IMR-90 (cell line): Measurements from ENCODE around the gene ATP5PD. TPM values are rescaled to one million over a fixed set of nuclear protein-coding genes. Genes with fewer than 3 reads are reported as not detected.

Experiments
- ATAC-seq: fragments of 200-7000 bp; cut with Tn5 transposase; 2 replicates; pipeline ENCODE4 v1.9.1; 2020; ENCODE audit warnings: low read depth, mild to moderate bottlenecking, moderate library complexity
- BruUV-seq: library from RNA; stranded (reverse); fragments of 400-500 nt; replicated peaks from 2 replicates; lab custom pipeline; 2021; lab: Mats Ljungman, UMichigan
- CTCF ChIA-PET: fragments of 300-600 bp; formaldehyde crosslinking; extraction: SDS; loops from one replicate; lab custom pipeline; 2021; ENCODE audit warnings: antibody characterized with exemption; lab: Yijun Ruan, JAX
- POLR2A ChIA-PET: fragments of 300-600 bp; sonication (Branson Sonifier 250); formaldehyde crosslinking; loops from one replicate; lab custom pipeline; 2022; ENCODE audit warnings: antibody characterized with exemption; ENCODE audit not compliant: unreplicated experiment; lab: Charles Lee
- DNase-seq: peaks from one replicate; pipeline ENCODE4 v3.0.0; 2013
- H2AFZ ChIP-seq: replicated peaks from 2 replicates; pipeline ENCODE3; 2013; ENCODE audit warnings: low read length, mild to moderate bottlenecking; ENCODE audit not compliant: poor library complexity
- H2AK5ac ChIP-seq: 2 replicates; pipeline ENCODE4 v1.6.1; 2013; ENCODE audit warnings: low read depth, low read length, inconsistent platforms
- H2AK9ac ChIP-seq: replicated peaks from 2 replicates; pipeline ENCODE3; 2013; ENCODE audit warnings: mild to moderate bottlenecking, low read depth, low read length, moderate library complexity; ENCODE audit not compliant: poor library complexity
- H2BK120ac ChIP-seq: 2 replicates; pipeline ENCODE4 v1.6.1; 2013; ENCODE audit warnings: low read depth, low read length, inconsistent platforms
- H2BK15ac ChIP-seq: 3 replicates; pipeline ENCODE4 v1.6.1; 2013; ENCODE audit warnings: low read depth, low read length, inconsistent platforms
- H2BK20ac ChIP-seq: 2 replicates; pipeline ENCODE4 v1.6.1; 2013; ENCODE audit warnings: low read depth, mild to moderate bottlenecking, inconsistent platforms, low read length, moderate library complexity
- H2BK5ac ChIP-seq: 2 replicates; pipeline ENCODE4 v1.6.1; 2013; ENCODE audit warnings: mild to moderate bottlenecking, low read depth, low read length, inconsistent platforms; ENCODE audit not compliant: poor library complexity, severe bottlenecking
- H3K14ac ChIP-seq: replicated peaks from 2 replicates; pipeline ENCODE4 v1.6.1; 2013; ENCODE audit warnings: low read depth, low read length, inconsistent platforms
- H3K18ac ChIP-seq: 2 replicates; pipeline ENCODE4 v1.6.1; 2013; ENCODE audit warnings: low read depth, low read length, control low read depth
- H3K23ac ChIP-seq: 2 replicates; pipeline ENCODE4 v1.6.1; 2013; ENCODE audit warnings: low read depth, low read length, inconsistent platforms
- H3K27ac ChIP-seq: 2 replicates; pipeline ENCODE4 v1.5.1; 2013; ENCODE audit warnings: mild to moderate bottlenecking, control low read depth, low read length; ENCODE audit not compliant: insufficient read depth
- H3K27me3 ChIP-seq: 2 replicates; pipeline ENCODE4 v1.6.1; 2013; ENCODE audit warnings: low read length; ENCODE audit not compliant: control insufficient read depth, insufficient read depth
- H3K36me3 ChIP-seq: 2 replicates; pipeline ENCODE4 v1.6.1; 2013; ENCODE audit warnings: low read length, mixed read lengths; ENCODE audit not compliant: control insufficient read depth, insufficient read depth
- H3K4ac ChIP-seq: 2 replicates; pipeline ENCODE4 v1.6.1; 2013; ENCODE audit warnings: low read depth, low read length, inconsistent platforms
- H3K4me1 ChIP-seq: 2 replicates; pipeline ENCODE4 v1.6.1; 2013; ENCODE audit warnings: low read length, mixed read lengths; ENCODE audit not compliant: control insufficient read depth, insufficient read depth
- H3K4me2 ChIP-seq: 2 replicates; pipeline ENCODE4 v1.6.1; 2013; ENCODE audit warnings: low read depth, mild to moderate bottlenecking, control low read depth, low read length, moderate library complexity
- H3K4me3 ChIP-seq: 2 replicates; pipeline ENCODE4 v1.5.1; 2013; ENCODE audit warnings: low read depth, mild to moderate bottlenecking, control low read depth, low read length, moderate library complexity; ENCODE audit not compliant: insufficient read depth
- H3K56ac ChIP-seq: 2 replicates; pipeline ENCODE4 v1.6.1; 2013; ENCODE audit warnings: low read length, inconsistent platforms; ENCODE audit not compliant: insufficient read depth; ENCODE audit errors: extremely low read depth
- H3K79me1 ChIP-seq, 2 experiments: 2 replicates each; pipeline ENCODE4 v1.6.1; 2013; ENCODE audit warnings: low read length in 2 of 2, inconsistent platforms in 1 of 2, low read depth in 1 of 2
- H3K9ac ChIP-seq: 2 replicates; pipeline ENCODE4 v1.6.1; 2013; ENCODE audit warnings: low read depth, low read length, control low read depth
- H3K9me1 ChIP-seq: 2 replicates; pipeline ENCODE4 v1.6.1; 2013; ENCODE audit warnings: low read length, inconsistent platforms; ENCODE audit not compliant: insufficient read depth
- H3K9me3 ChIP-seq: 2 replicates; pipeline ENCODE4 v1.6.1; 2013; ENCODE audit warnings: low read length; ENCODE audit not compliant: control insufficient read depth, insufficient read depth
- H4K20me1 ChIP-seq: 2 replicates; pipeline ENCODE4 v1.6.1; 2013; ENCODE audit warnings: low read length, inconsistent platforms; ENCODE audit not compliant: insufficient read depth
- H4K5ac ChIP-seq: 2 replicates; pipeline ENCODE4 v1.6.1; 2013; ENCODE audit warnings: mild to moderate bottlenecking, low read depth, low read length, control low read depth
- H4K8ac ChIP-seq, 2 experiments: 2 replicates each; pipeline ENCODE4 v1.6.1; 2013; ENCODE audit warnings: low read depth in 2 of 2, low read length in 2 of 2, control low read depth in 1 of 2, inconsistent platforms in 1 of 2
- H4K91ac ChIP-seq: 2 replicates; pipeline ENCODE4 v1.6.1; 2013; ENCODE audit warnings: low read depth, low read length, inconsistent platforms; ENCODE audit not compliant: insufficient read depth
- BHLHE40 ChIP-seq: fragments of 150-350 bp; IDR thresholded peaks from 2 replicates; pipeline ENCODE4 v1.6.1; 2016; ENCODE audit warnings: mild to moderate bottlenecking, low read depth, low read length
- CEBPB ChIP-seq: IDR thresholded peaks from 2 replicates; pipeline ENCODE4 v1.6.1; 2012; ENCODE audit warnings: low read depth, low read length, improper control_type of control experiment
- CHD1 ChIP-seq: IDR thresholded peaks from 2 replicates; pipeline ENCODE4 v1.6.1; 2012; ENCODE audit warnings: low read depth, low read length, improper control_type of control experiment
- CTCF ChIP-seq: conservative IDR thresholded peaks from 2 replicates; pipeline ENCODE4 v1.5.1; 2012; ENCODE audit warnings: mild to moderate bottlenecking, low read depth, low read length, improper control_type of control experiment
- ELK1 ChIP-seq: fragments of 150-350 bp; IDR thresholded peaks from 2 replicates; pipeline ENCODE4 v1.6.1; 2016; ENCODE audit warnings: low read depth, mild to moderate bottlenecking, low read length, moderate library complexity, borderline replicate concordance
- FOS ChIP-seq: fragments of 150-350 bp; IDR thresholded peaks from 2 replicates; pipeline ENCODE4 v1.6.1; 2016; ENCODE audit warnings: low read depth, low read length
- MAFK ChIP-seq: IDR thresholded peaks from 2 replicates; pipeline ENCODE4 v1.6.1; 2012; ENCODE audit warnings: low read depth, low read length, improper control_type of control experiment
- MAZ ChIP-seq: IDR thresholded peaks from 2 replicates; pipeline ENCODE4 v1.6.1; 2012; ENCODE audit warnings: low read depth, mild to moderate bottlenecking, low read length, improper control_type of control experiment, moderate library complexity, borderline replicate concordance
- MXI1 ChIP-seq: IDR thresholded peaks from 2 replicates; pipeline ENCODE4 v1.6.1; 2012; ENCODE audit warnings: low read depth, mild to moderate bottlenecking, low read length, moderate library complexity, borderline replicate concordance
- NFE2L2 ChIP-seq: fragments of 150-350 bp; IDR thresholded peaks from 2 replicates; pipeline ENCODE4 v1.6.1; 2016; ENCODE audit warnings: low read depth, mild to moderate bottlenecking, low read length
- POLR2A ChIP-seq: IDR thresholded peaks from 2 replicates; pipeline ENCODE4 v1.6.1; 2012; ENCODE audit warnings: mild to moderate bottlenecking, low read depth, low read length
- RAD21 ChIP-seq: IDR thresholded peaks from 2 replicates; pipeline ENCODE4 v1.6.1; 2012; ENCODE audit warnings: low read length, improper control_type of control experiment
- RCOR1 ChIP-seq: IDR thresholded peaks from 2 replicates; pipeline ENCODE4 v1.6.1; 2012; ENCODE audit warnings: mild to moderate bottlenecking, low read length, improper control_type of control experiment; ENCODE audit not compliant: insufficient replicate concordance
- RFX5 ChIP-seq: IDR thresholded peaks from 2 replicates; pipeline ENCODE4 v1.8.0; 2012; ENCODE audit warnings: low read depth, mild to moderate bottlenecking, low read length, moderate library complexity
- SMC3 ChIP-seq: fragments of 150-350 bp; IDR thresholded peaks from 2 replicates; pipeline ENCODE4 v1.6.1; 2016; ENCODE audit warnings: low read depth, mild to moderate bottlenecking, antibody characterized with exemption, low read length, moderate library complexity
- USF2 ChIP-seq: fragments of 150-350 bp; IDR thresholded peaks from 2 replicates; pipeline ENCODE4 v1.6.1; 2017; ENCODE audit warnings: mild to moderate bottlenecking, antibody characterized with exemption, low read length, low read depth
- WGBS, 2 experiments: methylation state at CpG; one replicate each; pipeline versions ENCODE4 v1.1.5 to v1.1.7; 2013; ENCODE audit warnings: missing lambda C conversion rate in 2 of 2; ENCODE audit not compliant: insufficient read length in 1 of 2; ENCODE audit errors: extremely low coverage in 2 of 2; 5-methylcytosine and 5-hydroxymethylcytosine counted together
- dilution Hi-C: fragments of 300-500 bp; cut with HindIII; formaldehyde crosslinking; loops from one replicate; pipeline ENCODE4 v1.14.3; 2018; ENCODE audit warnings: low sequenced_read_pairs; ENCODE audit not compliant: unreplicated experiment
- in situ Hi-C: fragments of 300-500 bp; cut with MboI; formaldehyde crosslinking; loops from 3 replicates; pipeline ENCODE4 v1.14.3; 2019; ENCODE audit warnings: low sequenced_read_pairs, inconsistent platforms, mixed read lengths
- intact Hi-C: fragments of 100-400 bp; cut with micrococcal nuclease; formaldehyde crosslinking; loops from 2 replicates; pipeline ENCODE4 v1.10.0; 2022
- polyA plus RNA-seq, 3 experiments: library from polyadenylated mRNA; depleted of rRNA; stranded (reverse); fragments of >200 nt; gene quantifications; 2 replicates each; pipeline ENCODE4 v1.2.3, GENCODE V29; 2012; ENCODE audit warnings: low replicate concordance in 1 of 3
- total RNA-seq: library from RNA; depleted of rRNA; stranded (reverse); fragments of >200 nt; gene quantifications from 2 replicates; pipeline ENCODE4 v1.2.3, GENCODE V29; 2012

The ATP5PD gene
- total and polyA plus RNA-seq, 2 of the 4 experiments (the other 2 are of a cell fraction): 373 to 425 TPM

- H2BK120ac ChIP-seq: no peak overlapping the region
- H3K9me3 ChIP-seq: no peaks in the 10 kb centered on the region
- peak overlapping the region; percentile 96 for H2AFZ ChIP-seq
- peak overlapping the region; percentile 93 for H3K9ac ChIP-seq
- H3K18ac ChIP-seq: peak overlapping the region; percentile 15
- ChIA-PET POLR2A (interaction anchor here (0.6 to 2.2 kb wide), 4 partner anchors 10 to 107 kb away, joined by 3 to 8 read pairs (median 7); partner anchors contain the start of gene CDR2L), CTCF (interaction anchor here (0.6 to 2.4 kb wide), 6 partner anchors 22 to 189 kb away, joined by 3 to 8 read pairs (median 4); partner anchors contain the start of gene USH1G)
- intact Hi-C loops: loop anchor here (2.0 kb wide), 1 partner anchor 24 kb away; no protein-coding TSS in a partner anchor
- no peak overlapping the region for H2BK20ac ChIP-seq
- H3K36me3 ChIP-seq: peaks cover 3% of the 10 kb centered on the region; the same call in 1 of the 2 replicates
- 0% methylated on average over 3 of the region's 10 CpGs; no CpG with 5 or more reads in 1 of the 2 experiments for WGBS, 2 experiments
- peak overlapping the region; percentile 88 for H3K4ac ChIP-seq
- dilution Hi-C loops: no loop called here
- H3K4me1 ChIP-seq: peaks cover 6% of the 10 kb centered on the region
- H4K20me1 ChIP-seq: no peaks in the 10 kb centered on the region
- ATAC-seq (no peak), DNase-seq (no peak)
- BruUV-seq: no TSS peak
- peak overlapping the region; percentile 65 for H4K5ac ChIP-seq
- H2BK15ac ChIP-seq: no peak overlapping the region
- H2BK5ac ChIP-seq: peak overlapping the region; percentile 48
- in situ Hi-C loops: no loop called here
- H3K4me2 ChIP-seq: peak overlapping the region; percentile 77
- no peak overlapping the region for H2AK5ac ChIP-seq
- H3K27me3 ChIP-seq: no peaks in the 10 kb centered on the region
- H3K4me3 ChIP-seq: peak overlapping the region; percentile 84
- peak overlapping the region; percentile 83 for H2AK9ac ChIP-seq
- H4K91ac ChIP-seq: peak overlapping the region; percentile 51
- TF ChIP-seq BHLHE40 (no peak), NFE2L2 (no peak), MAFK (no peak), RFX5 (no peak), CTCF (no peak), RCOR1 (no peak), MXI1 (no peak), SMC3 (no peak), MAZ (no peak), FOS (no peak), USF2 (no peak), ELK1 (no peak), POLR2A (no peak), CHD1 (no peak), RAD21 (no peak), CEBPB (no peak)
- H3K23ac ChIP-seq: peak overlapping the region; percentile 83
- H3K9me1 ChIP-seq: 0 out of 2 replicates have a peak, but pooled peaks cover 4% of the 10 kb centered on the region
- peak overlapping the region; percentile 86 to 95 for H4K8ac ChIP-seq
- peak overlapping the region; percentile 68 for H3K14ac ChIP-seq
- peak overlapping the region; percentile 86 for H3K27ac ChIP-seq
- H3K79me1 ChIP-seq: peaks cover 13 to 31% of the 10 kb centered on the region in 2 experiments
- H3K56ac ChIP-seq: peak overlapping the region; percentile 80
These were observed 33.6 kb downstream of the ATP5PD start for GRCh38 chr17:75013092-75013559.
